ENCODE results near the gene CERKL. TPM values are rescaled to one million over a fixed set of nuclear protein-coding genes. Genes with fewer than 3 reads are reported as not detected.

The CERKL gene
- total RNA-seq, 2 experiments from 2014 or later, result not detected

- Histone ChIP-seq H3K4me3 (ENCODE audit: low read depth, low read length, poor library complexity, severe bottlenecking) (no peak overlapping the region), H2AFZ (ENCODE audit: low read length) (no peak overlapping the region), H3K36me3 (ENCODE audit: insufficient read depth, low read length) (no peaks in the 10 kb centered on the region), H4K20me1 (ENCODE audit: insufficient read depth, low read length) (no peaks in the 10 kb centered on the region), H3K79me2 (ENCODE audit: insufficient read depth, low read depth, low read length) (no peaks in the 10 kb centered on the region), H3K27ac (ENCODE audit: low read depth, low read length, poor library complexity, severe bottlenecking) (no peak overlapping the region), H3K4me2 (ENCODE audit: low read length) (no peak overlapping the region), H3K9me3 (ENCODE audit: low read length) (no peaks in the 10 kb centered on the region), H3K4me1 (ENCODE audit: insufficient read depth, low read length, poor library complexity, severe bottlenecking) (peaks cover 18% of the 10 kb centered on the region), H3K9me2 (ENCODE audit: insufficient read depth, low read length) (no peaks in the 10 kb centered on the region)
- ChIA-PET CTCF (ENCODE audit: unreplicated experiment) (no interaction called here), POLR2A (interaction anchor here (0.6 to 1.7 kb wide), 4 partner anchors 10 to 444 kb away, joined by 3 to 5 read pairs (median 3); no protein-coding TSS in a partner anchor)
- DNase-seq (ENCODE audit: low spot score), result no peak
- intact Hi-C loops (cut with micrococcal nuclease; ENCODE audit: unreplicated experiment), result no loop called here
- no TSS peak for BruUV-seq (replicated peaks)
- TF ChIP-seq CTCF (conservative IDR thresholded peaks at IDR 0.05; ENCODE audit: low read length) (no peak), EZH2phosphoT487 (IDR thresholded peaks at IDR 0.05; ENCODE audit: borderline replicate concordance, low read depth, low read length) (no peak)
Measured at GRCh38 chr2:181588546-181588945, 68.4 kb downstream of the CERKL start.

- CTCF ChIA-PET (ENCODE audit: unreplicated experiment), result interaction anchor here (1.9 kb wide), 1 partner anchor 72 kb away, joined by 4 read pairs; no protein-coding TSS in a partner anchor
- peak overlapping the region; percentile 48; the same call in 1 of the 2 replicates for H2AFZ ChIP-seq (ENCODE audit: low read length)
Measured at GRCh38 chr2:181586569-181587081, 70.3 kb downstream of the CERKL start.

More at GRCh38 chr2:181586569-181587081, 70.3 kb downstream of the CERKL start:
- peak; percentile 8 for DNase-seq (ENCODE audit: low spot score)
- Histone ChIP-seq H3K27ac (ENCODE audit: low read depth, low read length, poor library complexity, severe bottlenecking) (no peak overlapping the region), H3K9me3 (ENCODE audit: low read length) (no peaks in the 10 kb centered on the region), H3K4me2 (ENCODE audit: low read length) (peak overlapping the region; percentile 61), H3K79me2 (ENCODE audit: insufficient read depth, low read depth, low read length) (no peaks in the 10 kb centered on the region), H3K4me1 (ENCODE audit: insufficient read depth, low read length, poor library complexity, severe bottlenecking) (peaks cover 18% of the 10 kb centered on the region), H3K4me3 (ENCODE audit: low read depth, low read length, poor library complexity, severe bottlenecking) (peak overlapping the region; percentile 17), H3K9me2 (ENCODE audit: insufficient read depth, low read length) (no peaks in the 10 kb centered on the region), H3K36me3 (ENCODE audit: insufficient read depth, low read length) (no peaks in the 10 kb centered on the region), H4K20me1 (ENCODE audit: insufficient read depth, low read length) (no peaks in the 10 kb centered on the region)
- TF ChIP-seq CTCF (conservative IDR thresholded peaks at IDR 0.05; ENCODE audit: low read length) (no peak), EZH2phosphoT487 (IDR thresholded peaks at IDR 0.05; ENCODE audit: borderline replicate concordance, low read depth, low read length) (no peak)
- POLR2A ChIA-PET, result interaction anchor here (0.6 to 1.5 kb wide), 3 partner anchors 11 to 402 kb away, joined by 3 to 4 read pairs (median 3); no protein-coding TSS in a partner anchor
- BruUV-seq (replicated peaks), result no TSS peak
- intact Hi-C loops (cut with micrococcal nuclease; ENCODE audit: unreplicated experiment), result no loop called here
